Adipocyte (in vitro differentiated cells): ENCODE data around the gene AOPEP.

ENCODE experiments used
- DNase-seq: peaks from one replicate; pipeline ENCODE4 v3.0.0-alpha.2; 2015; ENCODE audit warnings: low read depth
- H3K27me3 ChIP-seq: replicated peaks from 2 replicates; pipeline ENCODE4 v1.7.0; 2013; ENCODE audit warnings: mild to moderate bottlenecking, low read length, moderate library complexity; ENCODE audit not compliant: control insufficient read depth, insufficient read depth
- H3K36me3 ChIP-seq: 2 replicates; pipeline ENCODE4 v1.7.0; 2013; ENCODE audit warnings: low read length, mild to moderate bottlenecking, moderate library complexity; ENCODE audit not compliant: control insufficient read depth, insufficient read depth, severe bottlenecking
- H3K4me1 ChIP-seq: 2 replicates; pipeline ENCODE4 v1.7.0; 2013; ENCODE audit warnings: mild to moderate bottlenecking, low read length, moderate library complexity; ENCODE audit not compliant: control insufficient read depth, insufficient read depth
- H3K4me3 ChIP-seq: 2 replicates; pipeline ENCODE4 v1.7.0; 2013; ENCODE audit warnings: mild to moderate bottlenecking, low read length, moderate library complexity
- H3K9ac ChIP-seq: 2 replicates; pipeline ENCODE4 v1.7.0; 2013; ENCODE audit warnings: mild to moderate bottlenecking, low read length, moderate library complexity
- H3K9me3 ChIP-seq: 2 replicates; pipeline ENCODE4 v1.7.0; 2013; ENCODE audit warnings: mild to moderate bottlenecking, low read length, moderate library complexity; ENCODE audit not compliant: control insufficient read depth

The AOPEP gene

DNA sequence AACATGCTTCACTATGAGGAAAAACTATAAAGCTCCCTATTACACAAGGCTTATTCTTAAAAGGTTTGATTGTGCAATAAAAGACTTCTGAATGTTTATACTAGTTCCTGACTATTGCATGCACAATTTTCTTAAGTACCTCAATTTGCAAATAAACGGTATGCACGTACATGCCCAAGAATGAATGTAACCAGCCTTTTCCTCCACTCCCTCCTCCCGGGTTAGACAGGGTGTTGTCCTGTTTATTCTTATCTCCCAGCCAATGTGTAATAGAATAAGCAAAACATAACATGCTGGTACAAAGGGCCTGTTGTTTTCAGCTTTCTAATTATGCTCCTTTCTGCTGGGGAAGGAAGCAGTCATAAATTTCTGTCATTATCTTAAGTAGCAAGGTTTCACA, 79.1 kb downstream of the AOPEP start:
- DNase-seq, result peak; percentile 95
- H3K9me3 ChIP-seq, result no peaks in the 10 kb centered on the region
- H3K36me3 ChIP-seq, result no peaks in the 10 kb centered on the region
- H3K9ac ChIP-seq, result peak overlapping the region; percentile 72
- no peaks in the 10 kb centered on the region for H3K27me3 ChIP-seq
- peaks cover 41% of the 10 kb centered on the region for H3K4me1 ChIP-seq
- peak overlapping the region; percentile 28 for H3K4me3 ChIP-seq

DNA sequence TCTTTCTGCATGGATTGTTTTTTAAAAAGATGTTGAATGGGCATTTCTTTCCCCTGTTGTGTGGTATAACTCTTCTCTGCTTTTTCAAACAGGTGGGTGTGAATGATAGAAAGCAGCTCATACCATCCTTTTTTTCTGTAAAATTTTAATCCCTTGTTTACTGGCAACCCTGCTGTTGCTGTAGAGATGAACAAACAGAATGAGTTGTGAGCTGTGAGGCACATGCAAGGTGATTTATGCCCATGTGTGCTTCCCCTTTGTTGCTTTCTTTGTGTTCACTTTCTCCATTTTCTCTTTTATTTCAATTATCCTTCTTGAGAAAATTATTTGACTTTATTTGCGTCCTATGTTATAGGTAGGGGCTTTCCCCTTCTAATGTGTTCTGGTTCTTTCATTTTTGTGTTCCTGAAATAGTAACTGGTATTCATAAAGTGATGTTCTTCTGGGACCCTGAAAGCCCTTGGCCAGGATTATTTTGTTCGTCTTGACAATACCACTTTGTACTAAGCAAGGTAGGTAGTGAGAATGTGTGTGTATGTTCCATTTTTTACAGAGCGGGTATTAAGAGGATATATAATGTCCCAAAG, 79.9 kb downstream of the AOPEP start:
- DNase-seq, result no peak
- no peak overlapping the region for H3K4me3 ChIP-seq

GRCh38 chr9:94807556-94807955, 81.1 kb downstream of the AOPEP start:
- H3K36me3 ChIP-seq, result no peaks in the 10 kb centered on the region
- peaks cover 31% of the 10 kb centered on the region for H3K4me1 ChIP-seq
- H3K27me3 ChIP-seq, result no peaks in the 10 kb centered on the region

More for the DNA sequence above, 79.9 kb downstream of the AOPEP start:
- Histone ChIP-seq H3K4me1 (peaks cover 32% of the 10 kb centered on the region), H3K9me3 (no peaks in the 10 kb centered on the region), H3K9ac (peak overlapping the region; percentile 72), H3K36me3 (no peaks in the 10 kb centered on the region), H3K27me3 (no peaks in the 10 kb centered on the region)

GRCh38 chr9:94808926-94809700, 82.6 kb downstream of the AOPEP start:
- Histone ChIP-seq H3K9me3 (no peaks in the 10 kb centered on the region), H3K36me3 (no peaks in the 10 kb centered on the region), H3K27me3 (no peaks in the 10 kb centered on the region), H3K4me1 (peaks cover 44% of the 10 kb centered on the region), H3K4me3 (no peak overlapping the region), H3K9ac (no peak overlapping the region)
- DNase-seq, result no peak

More at GRCh38 chr9:94807556-94807955, 81.1 kb downstream of the AOPEP start:
- no peak for DNase-seq
- Histone ChIP-seq H3K9me3 (no peaks in the 10 kb centered on the region), H3K4me3 (no peak overlapping the region), H3K9ac (no peak overlapping the region)

DNA sequence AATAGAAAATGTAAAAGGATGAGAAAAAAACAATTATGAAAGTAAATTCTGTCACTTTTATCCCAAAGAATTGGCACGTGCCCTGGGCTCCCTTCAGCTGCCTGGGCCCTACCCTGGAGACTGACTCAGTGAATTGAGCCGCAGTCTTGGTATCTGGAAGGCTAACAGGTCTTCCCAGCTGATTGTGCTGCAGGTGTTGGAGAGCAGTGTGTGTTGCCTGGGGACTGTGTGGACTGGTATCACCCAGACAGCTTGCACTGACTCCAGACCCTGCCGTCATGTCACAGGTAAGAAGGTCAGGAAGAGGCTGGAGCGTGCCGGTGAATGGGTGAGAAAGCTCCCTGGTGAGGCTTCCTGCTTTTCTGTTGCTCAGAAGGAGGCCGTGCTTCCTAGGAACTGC, 83.3 kb downstream of the AOPEP start:
- H3K4me3 ChIP-seq, result no peak overlapping the region
- H3K27me3 ChIP-seq, result no peaks in the 10 kb centered on the region
- no peak for DNase-seq
- H3K9ac ChIP-seq, result no peak overlapping the region
- H3K9me3 ChIP-seq, result no peaks in the 10 kb centered on the region
- H3K4me1 ChIP-seq, result peaks cover 44% of the 10 kb centered on the region
- H3K36me3 ChIP-seq, result no peaks in the 10 kb centered on the region

GRCh38 chr9:94811074-94811473, 84.6 kb downstream of the AOPEP start:
- no peak overlapping the region for H3K9ac ChIP-seq
- H3K4me1 ChIP-seq, result peaks cover 31% of the 10 kb centered on the region
- H3K9me3 ChIP-seq, result no peaks in the 10 kb centered on the region
- no peak overlapping the region for H3K4me3 ChIP-seq
- H3K36me3 ChIP-seq, result no peaks in the 10 kb centered on the region
- DNase-seq, result no peak
- H3K27me3 ChIP-seq, result no peaks in the 10 kb centered on the region

GRCh38 chr9:94812343-94812742, 85.8 kb downstream of the AOPEP start:
- Histone ChIP-seq H3K9ac (no peak overlapping the region), H3K27me3 (no peaks in the 10 kb centered on the region), H3K4me3 (no peak overlapping the region), H3K36me3 (no peaks in the 10 kb centered on the region), H3K9me3 (no peaks in the 10 kb centered on the region), H3K4me1 (peaks cover 25% of the 10 kb centered on the region)
- peak; percentile 60 for DNase-seq

DNA sequence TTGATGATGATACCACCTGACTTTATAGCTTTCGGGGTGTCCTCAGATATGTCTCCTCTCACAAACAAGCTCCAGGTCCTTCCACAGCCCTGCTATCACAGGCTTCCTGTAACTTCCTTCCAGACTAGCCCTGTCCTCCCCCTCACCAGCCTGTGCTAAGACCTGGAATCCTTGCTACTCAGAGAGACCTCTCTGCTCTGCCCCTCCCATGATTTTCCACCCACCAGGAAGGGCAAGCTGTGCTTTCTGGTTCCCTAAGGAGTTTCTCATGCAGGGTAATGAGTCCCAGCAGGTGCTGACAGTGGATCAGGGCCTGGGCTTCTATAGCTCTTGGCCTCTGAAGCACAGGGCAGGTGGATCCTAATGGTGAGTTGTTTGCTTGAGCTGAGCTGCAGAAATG, 86.9 kb downstream of the AOPEP start:
- Histone ChIP-seq H3K9ac (no peak overlapping the region), H3K36me3 (no peaks in the 10 kb centered on the region), H3K9me3 (no peaks in the 10 kb centered on the region), H3K27me3 (no peaks in the 10 kb centered on the region), H3K4me3 (no peak overlapping the region), H3K4me1 (peaks cover 33% of the 10 kb centered on the region)
- no peak for DNase-seq

- Histone ChIP-seq H3K36me3 (no peaks in the 10 kb centered on the region), H3K27me3 (no peaks in the 10 kb centered on the region), H3K9me3 (no peaks in the 10 kb centered on the region), H3K4me1 (peaks cover 29% of the 10 kb centered on the region), H3K9ac (no peak overlapping the region), H3K4me3 (no peak overlapping the region)
- DNase-seq, result no peak
Observed at GRCh38 chr9:94817291-94818177, 91.0 kb downstream of the AOPEP start.

GRCh38 chr9:94818178-94818541, 91.7 kb downstream of the AOPEP start:
- no peak for DNase-seq
- H3K36me3 ChIP-seq, result no peaks in the 10 kb centered on the region
- H3K9me3 ChIP-seq, result no peaks in the 10 kb centered on the region
- no peak overlapping the region for H3K9ac ChIP-seq
- H3K27me3 ChIP-seq, result no peaks in the 10 kb centered on the region
- no peak overlapping the region for H3K4me3 ChIP-seq
- H3K4me1 ChIP-seq, result peaks cover 25% of the 10 kb centered on the region

GRCh38 chr9:94819161-94819687, 92.7 kb downstream of the AOPEP start:
- Histone ChIP-seq H3K27me3 (no peaks in the 10 kb centered on the region), H3K4me3 (no peak overlapping the region), H3K9ac (no peak overlapping the region), H3K36me3 (no peaks in the 10 kb centered on the region), H3K4me1 (peaks cover 19% of the 10 kb centered on the region), H3K9me3 (no peaks in the 10 kb centered on the region)
- DNase-seq, result no peak
